ENCODE results near the gene FBXO5.
"Not testable (repeated sequence)": the region's sequence is repeated elsewhere in the genome, so short reads cannot be mapped to it uniquely, and the experiment has no call there.

The FBXO5 gene

GRCh38 chr6:152982904-152983636 lies at the start of gene FBXO5:
Gene FBXO5, minus strand, starts transcription at chr6:152983041. Its CDS starts 82 bp downstream, at chr6:152982959.
- peak; percentile 92 to 99 for DNase-seq (ENCODE audit: low read depth in 2 of 2)

GRCh38 chr6:153032255-153032882 lies 49.5 kb upstream of the FBXO5 start:
- no peak for DNase-seq (ENCODE audit: low read depth in 2 of 2)

- DNase-seq (ENCODE audit: low read depth in 2 of 2): no peak
Measured at GRCh38 chr6:153031335-153031955, 48.6 kb upstream of the FBXO5 start.

- no peak for DNase-seq (ENCODE audit: low read depth in 2 of 2)
Measured at GRCh38 chr6:153028963-153029362, 46.1 kb upstream of the FBXO5 start.

- DNase-seq (ENCODE audit: low read depth in 2 of 2): no peak
Measured at GRCh38 chr6:153028286-153028685, 45.4 kb upstream of the FBXO5 start.

- no peak for DNase-seq (ENCODE audit: low read depth in 2 of 2)
Measured at GRCh38 chr6:153027480-153027879, 44.6 kb upstream of the FBXO5 start.

GRCh38 chr6:153024709-153025017 lies 41.8 kb upstream of the FBXO5 start:
- DNase-seq (ENCODE audit: low read depth in 2 of 2): no peak

GRCh38 chr6:153023977-153024708 lies 41.3 kb upstream of the FBXO5 start:
- DNase-seq (ENCODE audit: low read depth in 2 of 2): no peak

- no peak for DNase-seq (ENCODE audit: low read depth in 2 of 2)
Measured at GRCh38 chr6:153018355-153018754, 35.5 kb upstream of the FBXO5 start.

GRCh38 chr6:153016846-153017245 lies 34.0 kb upstream of the FBXO5 start:
- no peak for DNase-seq (ENCODE audit: low read depth in 2 of 2)

GRCh38 chr6:153015094-153015640 lies 32.3 kb upstream of the FBXO5 start:
- no peak for DNase-seq (ENCODE audit: low read depth in 2 of 2)

GRCh38 chr6:153013438-153013837 lies 30.6 kb upstream of the FBXO5 start:
- no peak for DNase-seq (ENCODE audit: low read depth in 2 of 2)

- no peak for DNase-seq (ENCODE audit: low read depth in 2 of 2)
Measured at GRCh38 chr6:153012856-153013255, 30.0 kb upstream of the FBXO5 start.

GRCh38 chr6:153003366-153003690 lies 20.5 kb upstream of the FBXO5 start:
- no peak for DNase-seq (ENCODE audit: low read depth in 2 of 2)

- peak; percentile 77 to 83 for DNase-seq (ENCODE audit: low read depth in 2 of 2)
Measured at GRCh38 chr6:153002613-153003365, 19.9 kb upstream of the FBXO5 start, which contains the start of gene MTRF1L. Gene MTRF1L, minus strand, starts transcription at chr6:153002709. Its CDS starts 24 bp downstream, at chr6:153002685.

GRCh38 chr6:153001767-153002612 lies 19.1 kb upstream of the FBXO5 start:
- DNase-seq (ENCODE audit: low read depth in 2 of 2): no peak

GRCh38 chr6:153000790-153001189 lies 17.9 kb upstream of the FBXO5 start:
- not testable (repeated sequence) for DNase-seq (ENCODE audit: low read depth in 2 of 2)

GRCh38 chr6:153000243-153000642 lies 17.4 kb upstream of the FBXO5 start:
- DNase-seq (ENCODE audit: low read depth in 2 of 2): no peak

- not testable (repeated sequence) for DNase-seq (ENCODE audit: low read depth in 2 of 2)
Measured at GRCh38 chr6:152999538-152999937, 16.7 kb upstream of the FBXO5 start.

GRCh38 chr6:152993847-152994246 lies 11.0 kb upstream of the FBXO5 start:
- no peak for DNase-seq (ENCODE audit: low read depth in 2 of 2)

Measured in stimulated activated CD8-positive, alpha-beta memory T cell treated with anti-CD3 and anti-CD28 coated beads, Interleukin-7, amount 100 ng/mL, for 4 hours (primary cell).